CD4-positive, alpha-beta T cell treated with Interleukin-4 for 4 hours (primary cell): ENCODE results near the gene ARHGEF10L.

Experiments
- DNase-seq: peaks from one replicate; pipeline ENCODE4 v3.0.0-alpha.2; 2020

The ARHGEF10L gene

DNA sequence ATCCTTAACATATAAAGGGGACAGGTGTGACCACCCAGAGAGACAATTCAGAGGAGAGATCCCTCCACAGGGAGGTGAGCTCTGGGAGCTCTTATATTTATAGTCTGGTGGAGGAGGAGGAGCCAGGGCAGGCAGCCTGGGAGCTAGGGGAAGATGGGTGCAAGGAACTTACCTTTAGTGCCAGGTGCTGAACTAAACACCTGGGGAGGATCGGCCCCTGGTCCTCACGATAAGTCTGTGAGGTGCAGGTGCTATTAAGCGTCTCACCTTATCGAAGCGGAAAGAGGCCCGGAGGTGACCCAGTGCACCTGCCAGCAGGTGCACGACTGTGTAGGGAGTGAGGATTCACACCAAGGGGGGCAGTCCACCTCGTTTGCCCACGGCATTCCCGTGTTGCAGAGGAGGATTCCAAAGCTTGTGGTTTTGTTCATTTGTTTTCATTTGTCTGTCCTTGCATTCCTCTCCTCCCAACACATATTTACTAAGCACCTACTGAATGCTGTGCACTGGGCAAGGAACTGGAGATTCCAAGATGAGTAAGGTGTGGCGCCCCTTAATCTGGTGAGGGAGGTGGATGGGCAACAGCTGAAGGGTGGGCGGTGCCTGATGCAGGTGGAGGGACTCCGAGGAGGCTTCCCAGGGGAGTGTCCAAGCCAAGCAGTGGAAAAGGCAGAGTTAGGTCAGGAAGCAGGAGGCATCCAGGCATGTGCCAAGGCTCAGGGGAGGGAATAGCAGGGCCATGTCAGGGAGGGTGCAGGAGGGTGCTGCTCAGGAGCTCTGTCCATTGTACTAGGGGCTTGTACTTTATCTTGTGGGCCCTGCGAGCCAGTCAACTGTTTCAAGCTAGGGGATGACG, 11.5 kb downstream of the ARHGEF10L start:
- no peak for DNase-seq

GRCh38 chr1:17551755-17552234, 12.3 kb downstream of the ARHGEF10L start:
- no peak for DNase-seq

GRCh38 chr1:17553975-17554700, 14.6 kb downstream of the ARHGEF10L start:
- no peak for DNase-seq

DNA sequence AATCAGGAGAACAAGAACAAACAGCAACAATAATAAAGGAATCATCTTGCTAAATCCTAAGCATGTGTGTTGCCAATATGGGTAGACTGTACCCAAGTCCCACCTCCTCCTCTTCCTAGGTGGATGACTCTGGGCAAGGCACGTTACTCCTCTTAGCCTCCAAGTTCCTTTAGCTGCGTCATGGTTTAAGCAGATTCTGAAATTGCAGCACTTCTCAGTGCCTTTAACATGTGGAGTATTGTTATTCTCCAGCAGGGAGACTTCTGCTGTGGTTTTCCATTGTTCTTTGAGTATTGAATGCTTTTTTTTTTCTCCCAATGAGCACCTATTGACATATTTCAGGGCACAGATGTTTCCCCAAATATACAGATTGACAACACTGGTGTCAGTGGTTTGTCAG, 15.5 kb downstream of the ARHGEF10L start:
- no peak for DNase-seq

DNA sequence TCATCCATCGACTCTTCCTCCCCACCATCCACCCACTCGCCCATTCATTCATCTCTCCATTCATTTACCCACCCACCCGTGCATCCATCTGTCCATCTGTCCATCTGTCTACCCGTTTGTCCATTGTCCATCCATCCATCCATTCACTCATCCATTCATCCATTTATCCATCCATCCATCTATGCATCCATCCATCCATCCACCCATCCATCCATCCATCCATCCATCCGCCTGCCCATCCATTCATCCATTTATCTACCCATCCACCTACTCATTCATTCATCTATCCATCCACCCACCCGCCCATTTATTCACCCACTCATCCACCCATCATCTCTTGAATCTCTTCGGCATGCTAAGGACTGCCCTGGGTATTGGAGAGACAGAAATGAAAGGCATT, 18.5 kb downstream of the ARHGEF10L start:
- no peak for DNase-seq

GRCh38 chr1:17558541-17558940, 19.0 kb downstream of the ARHGEF10L start:
- DNase-seq, result no peak

- DNase-seq, result no peak
Observed at GRCh38 chr1:17558954-17559614, 19.6 kb downstream of the ARHGEF10L start.

- DNase-seq, result no peak
Observed at GRCh38 chr1:17559615-17560419, 20.3 kb downstream of the ARHGEF10L start.

- no peak for DNase-seq
Observed at GRCh38 chr1:17561247-17561548, 21.7 kb downstream of the ARHGEF10L start.

DNA sequence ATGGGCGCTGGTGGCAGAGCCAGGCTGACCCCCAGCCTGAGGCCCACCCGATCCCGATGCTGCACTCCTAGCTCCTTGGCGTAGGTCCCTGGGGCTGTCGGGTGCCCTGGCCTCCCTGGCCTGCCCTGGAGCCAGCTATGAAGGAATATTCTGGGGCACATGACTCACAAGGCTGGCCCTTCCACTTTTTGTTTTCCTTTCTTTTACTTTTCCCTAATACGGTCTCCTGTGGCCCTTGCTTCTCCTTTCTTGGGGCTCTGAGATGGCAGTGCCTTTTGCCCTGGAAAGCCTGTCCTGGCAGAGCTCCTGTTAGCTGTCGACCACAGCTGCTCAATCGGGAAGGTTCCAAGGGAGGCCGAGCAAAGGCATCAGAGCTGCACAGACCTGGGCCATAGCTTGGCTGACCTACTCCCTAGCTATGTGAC, 22.1 kb downstream of the ARHGEF10L start:
- no peak for DNase-seq

DNA sequence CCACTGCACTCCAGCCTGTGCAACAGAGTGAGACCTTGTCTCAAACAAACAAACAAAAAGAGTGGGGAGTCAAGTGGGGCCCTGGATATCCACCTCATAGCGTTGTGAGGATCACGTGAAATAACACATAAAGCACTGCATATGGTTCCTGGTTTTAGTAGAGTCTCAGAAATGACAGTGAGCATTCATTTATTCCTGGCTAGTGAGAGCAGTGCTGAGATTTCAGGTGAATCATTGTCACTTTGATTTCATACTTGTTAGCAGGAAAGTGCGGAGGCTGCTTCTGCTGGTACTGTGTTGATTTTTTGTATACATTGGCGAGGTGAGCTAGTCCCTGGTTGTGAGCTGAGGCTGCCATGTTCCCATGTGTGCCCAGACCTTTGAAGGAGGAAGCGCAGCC, 22.9 kb downstream of the ARHGEF10L start:
- no peak for DNase-seq

GRCh38 chr1:17563494-17564281, 24.2 kb downstream of the ARHGEF10L start:
- no peak for DNase-seq

GRCh38 chr1:17564458-17565393, 25.2 kb downstream of the ARHGEF10L start:
- DNase-seq, result no peak

DNA sequence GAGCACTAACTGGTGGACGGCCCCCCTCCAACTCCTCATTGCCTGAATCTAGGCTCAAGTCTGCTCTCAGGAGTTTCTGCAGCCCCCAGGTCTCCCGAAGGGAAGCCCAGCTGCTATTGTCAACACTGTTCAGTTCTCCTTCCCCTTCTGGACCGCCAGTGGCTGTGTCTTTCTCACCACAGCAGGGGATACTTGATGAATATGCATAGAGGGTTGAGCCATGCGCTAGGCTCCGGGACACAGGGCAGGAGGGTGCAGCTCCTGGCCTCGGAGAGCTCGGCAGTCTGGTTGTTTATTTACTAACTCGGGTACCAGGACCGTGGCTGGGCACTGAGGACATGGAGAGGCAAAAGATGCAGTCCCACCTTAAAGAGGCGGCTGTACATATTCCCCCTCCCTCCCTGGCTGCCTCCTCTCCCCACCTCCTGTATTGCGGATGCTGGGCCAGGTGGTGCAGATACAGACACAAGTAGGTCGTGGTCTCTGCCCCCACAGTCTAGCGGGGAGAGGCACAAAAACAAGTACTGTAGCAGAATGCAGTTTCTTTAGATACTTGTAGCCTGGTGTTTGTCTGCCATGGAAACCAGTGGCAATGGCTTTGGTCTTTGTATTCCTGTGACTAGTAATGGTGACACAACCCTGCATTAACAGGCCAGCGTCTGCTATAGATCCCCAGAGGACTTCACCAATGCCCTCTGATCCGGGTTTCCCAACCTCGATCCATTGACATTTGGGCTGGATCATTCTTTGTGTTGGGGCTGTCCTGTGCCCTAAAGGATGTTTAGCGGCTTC, 26.2 kb downstream of the ARHGEF10L start:
- DNase-seq, result no peak

DNA sequence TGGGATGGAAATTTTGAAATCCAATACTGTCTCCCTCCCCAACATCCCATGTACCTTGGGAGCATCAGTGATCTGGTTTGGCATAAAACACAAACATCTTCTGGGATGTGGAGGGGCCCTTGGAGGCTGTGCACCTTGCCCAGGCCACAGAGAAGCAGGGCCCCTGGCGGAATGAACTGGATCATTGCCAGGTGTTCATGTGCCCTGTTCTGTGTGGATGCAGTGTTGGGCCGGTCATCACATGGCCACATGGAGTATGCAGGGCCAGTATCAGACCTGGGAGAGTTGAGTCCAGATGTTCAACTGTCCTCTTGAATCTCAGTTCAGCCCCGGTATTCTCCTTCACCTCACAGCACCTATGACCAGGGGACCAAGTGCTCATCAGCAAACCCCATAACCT, 26.9 kb downstream of the ARHGEF10L start:
- no peak for DNase-seq

GRCh38 chr1:17566892-17567291, 27.4 kb downstream of the ARHGEF10L start:
- no peak for DNase-seq

GRCh38 chr1:17567582-17567981, 28.1 kb downstream of the ARHGEF10L start:
- DNase-seq, result no peak

- DNase-seq, result no peak
Observed at GRCh38 chr1:17568014-17568900, 28.8 kb downstream of the ARHGEF10L start.
